Fibroblast of skin of left quadriceps (primary cell): ENCODE data around the gene IGFBP5.
A peak's percentile ranks its signal among the peaks of the same experiment; 100 is the strongest.

ENCODE experiments used
- DNase-seq, 2 experiments: peaks; one replicate each; pipeline ENCODE4 v3.0.0-alpha.2; 2013; ENCODE audit warnings: low read depth in 2 of 2

Gene IGFBP5

DNA sequence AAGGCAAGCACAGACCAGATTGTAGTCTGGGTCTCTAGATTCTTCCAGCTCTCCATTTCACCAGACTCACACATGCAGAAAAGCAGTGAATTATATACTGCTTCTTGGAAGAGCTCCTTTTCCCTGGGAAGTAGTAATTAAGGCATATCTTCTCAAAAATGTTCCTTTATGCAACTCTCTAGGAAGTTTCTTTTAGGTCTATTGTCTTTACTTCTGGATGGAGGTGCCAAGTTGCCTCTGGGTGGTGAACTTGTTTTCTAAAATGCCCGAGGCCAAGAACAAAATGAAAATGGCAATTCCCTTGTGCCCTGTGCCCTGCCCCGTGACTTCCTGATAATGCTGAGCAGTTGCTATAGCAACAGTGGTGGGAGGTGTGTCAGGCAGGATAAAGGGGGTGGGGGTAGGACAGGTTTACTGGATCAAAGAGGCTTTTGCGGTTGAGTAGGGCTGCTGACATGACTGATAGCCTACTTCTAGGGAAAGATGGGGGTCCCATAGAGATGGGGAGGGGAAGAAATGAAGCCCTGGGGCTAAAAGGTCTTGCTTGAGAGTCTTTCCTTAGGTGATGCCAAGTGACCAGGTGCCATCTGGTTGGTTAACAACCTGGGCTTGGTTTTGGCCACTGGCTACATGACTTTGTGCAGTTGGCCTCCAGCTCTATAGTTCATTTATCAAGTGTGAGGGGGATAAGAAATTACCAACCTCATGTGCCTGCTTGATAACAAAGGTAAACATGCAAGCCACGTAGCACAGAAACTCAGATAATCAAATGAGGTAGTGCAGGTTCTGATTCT lies 50.3 kb downstream of the IGFBP5 start:
- DNase-seq = no peak

DNA sequence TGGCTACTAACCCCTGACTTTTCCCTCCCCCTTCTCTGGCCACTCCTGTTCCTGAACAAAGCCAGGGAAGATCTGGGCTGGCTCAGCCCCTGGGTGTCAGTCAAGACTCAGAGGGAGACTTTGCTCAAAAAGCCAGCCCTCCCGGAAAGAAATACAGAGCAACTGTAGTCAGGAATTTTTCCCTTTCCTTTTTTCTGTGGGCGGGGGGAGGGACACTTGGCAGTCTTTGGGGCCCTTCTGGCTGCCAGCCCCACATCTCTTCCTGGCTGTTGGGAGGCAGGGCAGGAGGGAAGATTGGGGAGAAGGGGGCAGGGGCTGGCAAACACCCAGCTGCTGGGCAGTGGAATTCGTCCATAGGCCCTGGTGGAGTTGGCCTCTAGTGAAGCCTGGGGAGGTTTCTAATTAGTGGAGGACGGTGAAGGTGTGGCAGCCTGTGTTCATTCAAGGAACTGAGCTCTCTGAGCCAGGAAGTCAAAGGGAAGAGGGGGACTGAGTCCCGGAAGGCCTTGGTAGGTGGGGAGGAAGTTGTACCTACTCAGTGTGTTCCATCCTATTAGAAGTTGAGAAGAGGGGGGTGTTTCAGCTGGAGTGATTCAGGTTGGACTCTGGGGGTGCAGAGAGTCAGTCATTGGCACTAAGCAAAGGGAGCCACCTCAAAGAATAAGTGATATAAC lies 51.2 kb downstream of the IGFBP5 start:
- no peak for DNase-seq

DNA sequence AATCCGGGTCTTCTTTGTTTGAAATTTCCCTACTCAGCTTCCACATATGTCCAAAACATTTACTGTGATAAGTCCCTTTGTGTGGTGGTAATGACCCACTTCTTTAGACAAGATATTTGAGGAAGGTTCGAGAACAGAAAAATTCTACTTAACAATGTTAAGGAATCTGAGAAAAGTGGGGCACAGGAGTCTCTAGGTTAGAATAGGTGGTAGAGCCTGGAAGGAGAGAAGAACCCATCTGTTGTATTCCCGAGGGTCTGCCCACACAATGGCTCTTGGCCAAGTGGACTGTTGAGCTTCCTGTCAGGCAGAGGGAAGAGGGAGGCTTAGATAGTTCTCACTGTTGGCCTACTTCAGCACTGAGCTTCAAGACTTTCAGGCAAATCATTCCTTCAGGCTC lies 57.9 kb downstream of the IGFBP5 start:
- no peak for DNase-seq

DNA sequence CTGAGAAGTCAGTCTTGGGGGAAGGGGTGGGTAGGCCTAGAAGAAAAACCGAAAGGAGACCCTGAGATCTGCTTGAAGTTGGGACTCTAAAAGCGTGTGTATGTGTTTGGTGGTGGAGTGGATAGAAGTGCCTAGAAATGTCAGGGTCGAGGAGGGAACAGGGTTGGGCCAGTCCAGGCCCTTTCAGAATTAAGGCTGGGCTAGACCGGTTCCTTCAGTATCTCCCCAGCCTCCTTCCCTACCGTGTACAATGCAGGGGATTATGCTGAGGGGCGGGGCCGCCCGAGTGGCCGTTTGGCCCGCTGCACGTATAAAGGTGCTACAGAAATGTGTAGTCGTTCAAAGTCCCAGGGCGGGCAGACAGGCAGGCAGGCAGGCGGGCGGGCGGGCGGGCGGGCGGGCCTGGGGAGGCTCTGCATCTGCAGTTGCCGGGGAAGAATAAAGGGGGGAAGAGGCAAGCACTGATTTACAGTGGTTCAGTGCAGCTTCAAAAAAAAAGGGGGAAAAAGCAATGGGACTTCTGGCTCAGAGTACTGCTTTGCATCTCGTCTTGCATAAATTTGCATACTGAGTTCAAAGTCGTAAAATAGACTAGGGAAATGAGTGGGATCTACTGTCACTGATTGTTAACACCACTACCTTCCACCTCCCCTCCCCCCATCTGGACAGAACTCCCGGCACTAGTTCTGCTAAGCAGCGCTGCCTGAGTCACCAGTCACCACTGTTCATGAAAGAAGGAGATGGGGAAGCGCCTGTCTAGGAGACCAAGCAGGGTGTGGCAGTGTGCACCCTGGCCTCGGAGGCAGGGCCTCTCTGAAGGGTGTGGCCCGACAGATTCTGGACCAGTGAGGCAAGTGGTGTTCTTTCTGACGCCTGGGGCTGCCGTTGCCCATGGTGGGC lies 58.5 kb downstream of the IGFBP5 start:
- DNase-seq = peak in 1 of 2 experiments; percentile 13

DNA sequence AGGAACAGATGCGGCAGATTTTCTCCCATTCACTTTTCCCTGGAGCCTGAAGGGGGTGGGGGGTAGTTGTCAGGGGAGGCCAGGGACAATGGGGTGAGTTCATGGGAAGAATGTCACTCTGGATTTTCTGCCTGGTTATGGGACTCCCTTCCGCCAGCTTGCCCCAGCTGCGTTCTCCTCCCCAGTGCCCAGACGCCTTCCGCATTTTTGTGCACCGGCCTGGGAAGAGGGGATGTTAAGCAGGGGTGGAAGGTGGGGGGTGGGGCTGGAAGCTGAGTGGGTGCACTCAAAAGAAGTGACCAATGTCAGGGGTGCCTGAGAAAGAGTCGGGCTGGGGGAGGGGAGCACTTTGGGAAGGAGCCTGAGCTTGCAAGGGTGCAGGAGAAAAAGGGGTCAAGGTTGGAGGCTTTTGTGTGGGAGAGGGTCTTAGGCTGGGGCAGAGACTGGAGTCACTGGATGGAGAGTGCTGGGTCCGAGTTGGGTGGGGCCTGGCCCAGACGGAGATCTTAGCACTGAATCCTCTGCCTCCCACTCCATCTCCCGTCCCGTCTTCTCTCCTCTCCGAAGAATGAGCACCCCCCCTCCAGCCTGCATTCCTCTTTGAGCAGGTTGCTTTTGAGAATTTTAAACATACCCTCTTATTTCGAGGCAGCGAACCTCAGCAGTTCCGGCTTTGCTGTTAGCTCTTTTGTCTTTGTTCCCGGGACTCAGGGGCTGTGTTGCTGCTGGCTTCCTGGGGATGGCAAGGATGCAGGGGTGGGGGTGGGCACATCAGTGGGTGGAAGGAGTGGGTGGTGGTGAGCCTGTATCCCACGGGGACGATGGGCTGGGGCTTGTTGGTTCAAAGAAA lies 59.4 kb downstream of the IGFBP5 start:
- no peak for DNase-seq

DNA sequence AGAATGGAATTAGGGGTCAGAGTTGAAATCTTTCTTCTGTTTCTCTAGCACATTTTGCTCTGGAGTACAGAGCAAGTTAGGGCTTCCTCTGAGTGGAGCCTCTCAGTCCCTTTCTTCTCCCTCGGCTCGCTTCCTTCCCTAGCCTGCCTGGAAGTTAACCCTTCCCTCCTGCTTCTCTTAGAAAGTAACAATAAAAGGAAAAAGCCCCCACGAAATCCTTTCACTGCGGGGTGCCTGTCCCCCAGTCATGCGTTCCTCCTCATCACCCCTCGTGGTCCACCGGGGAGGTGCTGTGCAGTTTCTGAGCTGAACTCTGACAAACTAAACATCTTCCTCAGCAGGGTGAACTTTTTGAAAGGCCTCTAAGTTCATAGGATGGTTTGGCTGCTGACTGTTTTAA lies 60.2 kb downstream of the IGFBP5 start:
- DNase-seq = no peak

DNA sequence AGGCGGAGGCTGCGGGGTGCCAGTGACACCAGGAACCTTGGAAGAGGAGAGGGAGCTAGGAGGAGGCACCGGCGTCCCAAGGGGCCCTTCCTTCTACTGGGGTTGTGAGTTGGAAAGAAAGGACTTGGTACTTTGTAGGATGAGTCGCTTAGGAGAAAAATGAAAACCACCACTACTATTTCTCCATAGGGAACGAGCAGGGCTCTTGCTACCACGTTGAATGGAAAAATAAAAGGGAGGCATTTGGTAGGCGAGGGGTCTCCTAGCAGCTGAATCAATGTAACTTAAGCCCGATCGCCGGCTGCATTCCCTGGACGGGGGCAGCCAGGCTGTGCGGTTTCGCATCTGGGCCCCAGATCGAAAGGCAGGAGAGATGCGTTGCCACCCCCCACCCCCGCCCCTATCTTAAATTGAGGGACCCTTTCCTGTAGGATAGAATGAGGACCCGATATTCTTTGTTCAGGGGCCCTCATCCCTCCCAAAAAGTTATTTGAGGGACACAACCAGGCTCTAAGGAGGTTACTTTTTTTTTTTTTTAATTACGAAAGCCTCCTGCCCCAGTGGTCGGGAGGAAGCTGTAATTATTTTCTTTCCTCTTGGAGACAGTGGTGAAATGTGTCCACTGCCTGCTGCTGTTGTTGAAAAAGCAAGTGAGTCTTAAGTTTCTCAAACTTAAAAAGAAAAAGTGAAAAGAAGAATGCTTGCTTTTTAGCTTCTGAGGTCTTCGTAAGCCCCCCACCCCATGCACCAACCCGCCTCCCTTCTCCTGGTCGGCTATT lies 60.8 kb downstream of the IGFBP5 start:
- no peak for DNase-seq

DNA sequence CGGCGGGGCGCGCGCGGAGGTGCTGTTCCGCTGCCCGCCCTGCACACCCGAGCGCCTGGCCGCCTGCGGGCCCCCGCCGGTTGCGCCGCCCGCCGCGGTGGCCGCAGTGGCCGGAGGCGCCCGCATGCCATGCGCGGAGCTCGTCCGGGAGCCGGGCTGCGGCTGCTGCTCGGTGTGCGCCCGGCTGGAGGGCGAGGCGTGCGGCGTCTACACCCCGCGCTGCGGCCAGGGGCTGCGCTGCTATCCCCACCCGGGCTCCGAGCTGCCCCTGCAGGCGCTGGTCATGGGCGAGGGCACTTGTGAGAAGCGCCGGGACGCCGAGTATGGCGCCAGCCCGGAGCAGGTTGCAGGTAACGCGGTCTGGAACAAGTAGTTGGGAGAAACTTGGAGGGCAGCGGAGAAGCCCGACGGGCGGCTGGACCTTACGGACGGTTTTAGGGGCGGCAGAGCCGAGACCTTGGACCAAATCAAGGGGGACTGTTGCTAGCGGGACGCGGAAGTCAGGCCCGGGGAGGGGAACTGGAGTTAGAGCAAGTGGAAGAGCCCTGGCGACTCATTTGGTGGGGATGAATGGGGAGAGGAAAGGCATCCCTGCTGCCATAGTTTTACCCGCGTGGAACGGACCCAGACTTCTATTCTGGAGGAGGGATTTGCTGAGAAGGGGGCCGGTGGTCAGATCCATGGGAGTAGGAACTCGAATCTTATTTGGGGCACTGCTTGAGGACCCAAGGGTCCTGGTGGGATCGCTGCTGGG lies 61.6 kb downstream of the IGFBP5 start:
- no peak for DNase-seq

DNA sequence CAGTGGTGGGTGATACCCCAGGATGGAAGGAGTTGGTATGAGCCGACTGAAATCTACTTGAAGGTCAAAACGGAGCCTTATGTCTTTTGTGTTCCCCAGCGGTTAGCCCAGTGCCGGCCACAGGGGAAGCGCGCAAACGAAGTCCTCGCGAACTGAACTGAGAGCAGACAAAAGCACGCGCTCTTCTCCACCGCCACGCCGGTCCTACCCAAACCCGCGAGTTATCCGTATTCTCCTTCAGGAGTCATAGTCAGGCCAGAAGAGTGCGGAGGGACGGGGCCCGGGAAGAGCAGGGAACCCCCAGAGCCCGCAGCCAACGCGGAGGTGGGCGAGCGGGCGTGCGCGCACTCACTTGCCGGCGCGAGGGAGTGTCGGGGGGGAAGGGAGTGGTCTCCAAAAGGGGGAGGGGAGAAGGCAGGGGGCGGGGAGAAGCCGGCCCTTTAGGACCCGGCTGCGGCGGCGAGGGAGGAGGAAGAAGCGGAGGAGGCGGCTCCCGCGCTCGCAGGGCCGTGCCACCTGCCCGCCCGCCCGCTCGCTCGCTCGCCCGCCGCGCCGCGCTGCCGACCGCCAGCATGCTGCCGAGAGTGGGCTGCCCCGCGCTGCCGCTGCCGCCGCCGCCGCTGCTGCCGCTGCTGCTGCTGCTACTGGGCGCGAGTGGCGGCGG lies 62.3 kb downstream of the IGFBP5 start, which contains the start of gene IGFBP2:
Gene IGFBP2, plus strand, starts transcription at position 469 of the 664 bp plus-strand sequence. Its CDS starts 104 bp downstream, at position 573.
- DNase-seq = no peak

DNA sequence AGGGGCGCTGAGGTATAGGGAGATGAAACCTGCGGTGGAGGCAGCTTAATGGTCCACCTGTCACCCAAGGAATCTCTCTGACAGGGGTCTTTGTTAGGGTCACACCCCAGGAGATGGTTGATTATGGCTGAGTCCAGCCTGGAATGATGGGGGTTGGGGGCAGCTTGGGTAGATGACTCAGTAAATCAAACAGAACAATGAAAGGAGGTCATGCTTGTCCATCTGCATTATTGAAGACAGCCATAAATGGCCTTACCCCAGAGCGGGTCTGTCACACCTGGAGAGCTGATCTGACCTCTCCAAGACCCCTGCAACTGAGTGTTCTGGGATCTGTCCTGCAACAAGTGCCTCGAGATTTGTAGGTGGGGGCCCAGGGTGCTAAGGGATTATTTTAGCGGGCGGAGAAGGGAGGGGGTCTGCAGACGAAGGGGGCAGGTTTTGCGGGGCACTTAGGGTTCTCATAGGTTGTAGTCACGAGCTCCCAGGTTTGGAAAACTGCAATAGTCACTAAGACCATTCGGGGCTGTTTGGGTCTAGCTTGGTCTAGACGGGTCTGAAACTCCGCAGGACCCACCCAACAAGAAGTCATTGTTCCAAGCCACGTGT lies 62.9 kb downstream of the IGFBP5 start:
- no peak for DNase-seq

DNA sequence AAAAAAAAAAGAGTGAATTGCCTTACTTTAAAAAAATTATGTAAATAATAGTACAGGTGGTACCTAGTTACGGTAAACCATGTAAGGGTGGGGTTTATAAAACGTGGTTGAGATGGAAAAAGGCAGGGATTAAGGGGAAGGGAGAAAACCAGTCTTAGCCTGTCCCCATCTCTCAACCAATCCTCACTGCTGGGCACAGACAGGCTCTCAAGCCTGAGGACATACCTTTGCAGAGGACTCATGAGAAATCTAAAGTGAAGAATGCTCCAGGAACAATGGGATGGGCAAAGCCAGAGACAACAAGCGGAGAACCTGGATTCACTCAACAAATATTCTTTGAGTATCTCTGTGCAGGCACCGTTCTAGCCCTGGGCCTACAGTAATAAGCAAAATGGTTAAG lies 65.6 kb downstream of the IGFBP5 start:
- no peak for DNase-seq

DNA sequence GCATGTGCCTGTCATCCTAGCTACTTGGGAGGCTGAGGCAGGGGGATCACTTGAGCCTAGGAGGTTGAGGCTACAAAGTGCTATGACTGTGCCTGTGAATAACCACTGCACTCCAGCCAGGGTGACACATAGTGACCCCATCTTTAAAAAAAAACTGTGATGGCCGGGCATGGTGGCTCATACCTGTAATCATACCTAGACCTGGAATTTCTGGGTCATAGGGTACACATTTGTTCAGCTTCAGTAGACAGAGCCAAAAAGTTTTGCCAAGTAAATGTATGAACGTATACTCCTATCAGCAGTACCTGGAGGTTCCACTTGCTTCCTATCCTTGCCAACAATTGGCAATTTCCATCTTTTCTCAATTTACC lies 68.5 kb downstream of the IGFBP5 start:
- no peak for DNase-seq

DNA sequence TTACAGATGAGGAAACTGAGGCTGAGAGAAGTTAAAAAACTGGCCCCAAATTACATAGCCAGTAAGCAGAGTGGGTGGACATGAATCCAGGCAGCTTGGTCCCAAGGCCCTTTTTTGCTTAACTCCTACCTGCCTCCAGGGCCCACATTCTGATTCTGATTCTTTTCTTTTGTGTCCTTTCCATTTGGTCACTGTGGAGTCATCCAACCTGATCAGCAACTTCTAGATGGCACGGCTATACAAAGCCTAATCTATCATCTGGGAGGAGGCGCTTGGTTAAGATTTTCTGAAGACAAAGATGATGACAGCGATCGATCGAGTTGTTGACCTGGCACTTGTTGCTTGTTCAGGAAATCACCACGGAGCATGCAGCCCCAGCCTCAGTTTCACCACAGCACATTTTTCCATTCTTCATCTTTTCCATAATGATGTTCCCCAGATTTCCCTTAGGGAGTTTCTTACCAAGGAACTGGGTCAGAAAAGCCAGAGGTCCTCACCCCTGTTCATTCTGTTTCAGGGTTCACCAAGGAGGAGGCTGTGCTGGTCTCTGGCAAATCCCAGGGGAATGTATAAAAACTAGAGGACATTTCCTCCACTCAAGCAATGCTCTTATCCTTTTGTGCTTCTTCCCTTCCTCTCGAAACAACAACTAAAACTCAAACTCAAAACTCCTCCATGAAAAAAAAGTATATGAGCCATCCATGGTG lies 69.0 kb downstream of the IGFBP5 start:
- DNase-seq = no peak

DNA sequence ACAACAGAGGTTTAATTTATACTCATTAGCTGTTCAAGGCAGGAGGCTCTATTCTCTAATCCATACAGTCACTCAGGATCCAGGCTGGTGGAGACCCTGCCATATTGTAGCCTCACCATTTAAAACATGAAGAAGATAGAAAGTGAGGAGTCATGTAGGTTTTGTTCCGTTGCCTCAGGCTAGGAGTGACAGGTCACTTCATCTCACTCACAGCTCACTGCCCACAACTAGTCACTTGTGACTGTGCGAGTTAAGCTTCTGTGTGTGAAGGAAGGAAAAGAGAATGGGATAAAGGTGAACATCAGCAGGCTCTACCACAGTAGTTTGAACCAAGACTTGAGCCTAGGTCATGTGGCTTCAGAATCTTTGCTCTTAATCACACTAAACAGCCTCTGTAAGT lies 71.1 kb downstream of the IGFBP5 start:
- no peak for DNase-seq

DNA sequence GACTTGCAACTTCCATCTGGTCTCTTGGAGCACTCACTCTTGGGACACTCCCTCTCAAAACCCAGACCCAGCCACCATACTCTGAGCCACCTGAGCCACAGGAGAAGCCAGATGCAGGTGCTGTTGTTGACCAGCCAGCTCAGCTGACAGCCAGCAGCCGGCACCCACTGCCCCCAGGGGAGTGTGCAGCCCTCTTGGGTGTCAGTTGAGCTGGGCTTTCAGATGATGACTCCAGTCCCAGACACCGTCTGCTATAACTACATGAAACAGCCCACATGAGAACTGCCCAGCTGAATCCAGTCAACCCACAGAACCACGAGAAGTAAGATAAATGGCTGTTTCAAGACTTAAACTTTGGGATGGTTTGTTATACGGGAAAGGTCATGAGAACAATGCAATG lies 72.8 kb downstream of the IGFBP5 start:
- no peak for DNase-seq
